Immature natural killer cell (primary cell): ENCODE measurements around the gene LPO. TPM values are rescaled to one million over a fixed set of nuclear protein-coding genes. Genes with fewer than 3 reads are reported as not detected.
A peak's percentile ranks its signal among the peaks of the same experiment; 100 is the strongest.

Experiments
- DNase-seq, 3 donors: peaks; one replicate each; pipeline ENCODE4 v3.0.0; 2022; ENCODE audit warnings: mixed read lengths in 1 of 3
- H3K27ac Mint-ChIP-seq, 6 donors: one replicate each; pipeline ENCODE4 v1.8.0; 2020; ENCODE audit warnings: mixed read lengths in 6 of 6, mild to moderate bottlenecking in 5 of 6, inconsistent platforms in 4 of 6, moderate library complexity in 3 of 6
- H3K27me3 Mint-ChIP-seq, 3 donors: one replicate each; pipeline ENCODE4 v1.8.0; 2020 to 2021; ENCODE audit warnings: low read depth in 3 of 3, mild to moderate bottlenecking in 3 of 3, mixed read lengths in 3 of 3, moderate library complexity in 3 of 3, inconsistent platforms in 1 of 3
- H3K36me3 Mint-ChIP-seq, 3 donors: one replicate each; pipeline ENCODE4 v1.8.0; 2020; ENCODE audit warnings: mixed read lengths in 3 of 3, inconsistent platforms in 2 of 3, mild to moderate bottlenecking in 2 of 3
- H3K4me1 Mint-ChIP-seq, 2 donors: one replicate each; pipeline ENCODE4 v1.8.0; 2020; ENCODE audit warnings: inconsistent platforms in 2 of 2, mild to moderate bottlenecking in 2 of 2, mixed read lengths in 2 of 2, moderate library complexity in 1 of 2
- H3K4me3 Mint-ChIP-seq, 5 donors: one replicate each; pipeline ENCODE4 v1.8.0; 2020; ENCODE audit warnings: mild to moderate bottlenecking in 5 of 5, mixed read lengths in 5 of 5, inconsistent platforms in 3 of 5, moderate library complexity in 3 of 5
- H3K9me3 Mint-ChIP-seq, 6 donors: one replicate each; pipeline ENCODE4 v1.8.0; 2020; ENCODE audit warnings: mild to moderate bottlenecking in 6 of 6, mixed read lengths in 6 of 6, inconsistent platforms in 4 of 6, moderate library complexity in 3 of 6
- polyA plus RNA-seq, 3 donors: library from polyadenylated mRNA; unstranded; fragments of 300-500 nt; fragmentation: Illumina TruSeq; gene quantifications; one replicate each; pipeline ENCODE4 v1.2.3, GENCODE V29; 2021

The LPO gene
- polyA plus RNA-seq, 3 donors from 2014 or later = 0.09 to 0.22 TPM; not detected in 1

GRCh38 chr17:58252141-58252540, 13.8 kb downstream of the LPO start:
- Mint-ChIP-seq H3K27ac (no peak overlapping the region), H3K4me3 (no peak overlapping the region), H3K4me1 (peaks cover 20 to 21% of the 10 kb centered on the region in 2 donors), H3K36me3 (no peaks in the 10 kb centered on the region), H3K9me3 (no peaks in the 10 kb centered on the region), H3K27me3 (peaks cover 5% of the 10 kb centered on the region in 3 donors)
- no peak for DNase-seq

GRCh38 chr17:58253082-58253481, 14.7 kb downstream of the LPO start:
- no peak overlapping the region for H3K4me3 Mint-ChIP-seq
- no peaks in the 10 kb centered on the region for H3K36me3 Mint-ChIP-seq
- no peaks in the 10 kb centered on the region for H3K9me3 Mint-ChIP-seq
- peaks cover 5 to 6% (median 5%) of the 10 kb centered on the region in 3 donors for H3K27me3 Mint-ChIP-seq
- DNase-seq = no peak
- H3K27ac Mint-ChIP-seq = no peak overlapping the region
- H3K4me1 Mint-ChIP-seq = peaks cover 12% of the 10 kb centered on the region in 2 donors

DNA sequence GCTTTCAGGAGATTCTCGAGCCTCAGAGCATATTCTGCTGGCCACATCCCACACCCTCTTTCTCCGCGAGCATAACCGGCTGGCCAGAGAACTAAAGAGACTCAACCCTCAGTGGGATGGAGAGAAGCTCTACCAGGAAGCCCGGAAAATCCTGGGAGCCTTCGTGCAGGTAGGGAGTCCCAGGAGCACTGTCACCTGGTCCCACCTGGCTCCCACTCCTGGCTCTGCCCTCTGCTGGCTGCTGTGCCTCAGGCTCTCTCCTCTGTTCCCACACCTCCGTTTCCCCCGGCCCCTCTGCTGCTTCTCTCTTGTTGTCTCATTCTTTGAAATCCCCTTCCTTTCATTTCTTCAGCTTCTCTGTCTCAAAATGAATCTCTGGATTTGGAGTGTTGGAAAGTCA, 16.4 kb downstream of the LPO start:
- Mint-ChIP-seq H3K4me3 (no peak overlapping the region), H3K36me3 (no peaks in the 10 kb centered on the region), H3K4me1 (peaks cover under 1 to 4% of the 10 kb centered on the region in 2 donors), H3K27ac (no peak overlapping the region), H3K9me3 (no peaks in the 10 kb centered on the region), H3K27me3 (peaks cover 0 to 10% (median 5%) of the 10 kb centered on the region in 3 donors)
- DNase-seq = no peak

GRCh38 chr17:58262149-58262548, 23.8 kb downstream of the LPO start:
- H3K27ac Mint-ChIP-seq = no peak overlapping the region
- no peak for DNase-seq
- H3K4me3 Mint-ChIP-seq = no peak overlapping the region
- peaks cover 0 to 42% (median 11%) of the 10 kb centered on the region in 3 donors for H3K27me3 Mint-ChIP-seq
- no peaks in the 10 kb centered on the region for H3K36me3 Mint-ChIP-seq
- no peaks in the 10 kb centered on the region for H3K4me1 Mint-ChIP-seq
- H3K9me3 Mint-ChIP-seq = peaks cover 0 to 2% (median 0%) of the 10 kb centered on the region in 6 donors

DNA sequence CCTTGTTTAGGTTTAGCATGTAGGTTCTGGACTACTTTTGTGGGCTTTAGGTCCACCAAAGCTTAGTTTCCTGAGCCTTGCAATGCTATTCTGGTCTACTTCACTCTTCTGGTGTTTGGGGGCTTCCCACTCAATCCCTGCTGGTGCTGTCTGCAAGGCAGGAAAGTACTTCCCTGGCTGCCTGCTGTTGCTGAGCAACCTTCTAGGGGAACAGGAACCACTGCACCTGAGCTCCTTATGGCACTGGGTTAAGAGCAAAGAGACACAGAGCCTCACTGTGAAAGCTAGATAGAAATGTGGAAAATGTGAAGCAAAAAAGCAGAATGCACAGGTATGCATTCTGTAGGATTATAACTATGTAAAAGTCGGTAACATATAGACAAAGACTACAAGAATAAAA, 25.4 kb downstream of the LPO start:
- peaks cover 0 to 2% (median 0%) of the 10 kb centered on the region in 6 donors for H3K9me3 Mint-ChIP-seq
- DNase-seq = no peak
- no peak overlapping the region for H3K27ac Mint-ChIP-seq
- no peaks in the 10 kb centered on the region for H3K4me1 Mint-ChIP-seq
- no peak overlapping the region for H3K4me3 Mint-ChIP-seq
- H3K27me3 Mint-ChIP-seq = peaks cover 0 to 39% (median 11%) of the 10 kb centered on the region in 3 donors
- H3K36me3 Mint-ChIP-seq = no peaks in the 10 kb centered on the region

DNA sequence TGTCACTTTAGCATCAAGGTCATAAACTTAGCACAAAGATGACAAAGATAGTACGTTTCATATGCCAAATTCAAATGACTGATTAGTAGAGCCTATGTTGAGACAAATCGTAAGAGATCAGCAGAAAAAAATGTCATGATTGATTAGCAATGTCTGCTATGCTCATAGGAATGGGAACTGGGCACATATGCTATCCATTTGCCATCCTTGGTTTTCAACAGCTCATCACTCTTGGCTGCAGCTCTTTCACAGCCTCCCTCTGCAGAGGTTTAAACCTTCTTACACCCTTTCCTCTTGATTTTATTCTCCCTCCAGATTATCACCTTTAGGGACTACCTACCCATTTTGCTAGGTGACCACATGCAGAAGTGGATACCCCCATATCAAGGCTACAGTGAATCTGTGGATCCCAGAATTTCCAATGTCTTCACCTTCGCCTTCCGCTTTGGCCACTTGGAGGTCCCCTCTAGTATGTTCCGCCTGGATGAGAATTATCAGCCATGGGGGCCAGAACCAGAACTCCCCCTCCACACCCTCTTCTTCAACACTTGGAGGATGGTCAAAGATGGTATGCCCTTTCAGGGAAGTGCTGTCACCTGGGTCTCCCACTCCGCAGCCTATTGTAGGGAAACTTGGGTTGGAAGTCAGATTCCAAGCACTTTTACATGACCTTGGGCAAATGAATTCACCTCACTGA, 26.2 kb downstream of the LPO start:
- no peak for DNase-seq
- peaks cover 0 to 2% (median 0%) of the 10 kb centered on the region in 6 donors for H3K9me3 Mint-ChIP-seq
- peaks cover 0 to 38% (median 11%) of the 10 kb centered on the region in 3 donors for H3K27me3 Mint-ChIP-seq
- no peaks in the 10 kb centered on the region for H3K4me1 Mint-ChIP-seq
- H3K36me3 Mint-ChIP-seq = no peaks in the 10 kb centered on the region
- H3K27ac Mint-ChIP-seq = no peak overlapping the region
- no peak overlapping the region for H3K4me3 Mint-ChIP-seq

DNA sequence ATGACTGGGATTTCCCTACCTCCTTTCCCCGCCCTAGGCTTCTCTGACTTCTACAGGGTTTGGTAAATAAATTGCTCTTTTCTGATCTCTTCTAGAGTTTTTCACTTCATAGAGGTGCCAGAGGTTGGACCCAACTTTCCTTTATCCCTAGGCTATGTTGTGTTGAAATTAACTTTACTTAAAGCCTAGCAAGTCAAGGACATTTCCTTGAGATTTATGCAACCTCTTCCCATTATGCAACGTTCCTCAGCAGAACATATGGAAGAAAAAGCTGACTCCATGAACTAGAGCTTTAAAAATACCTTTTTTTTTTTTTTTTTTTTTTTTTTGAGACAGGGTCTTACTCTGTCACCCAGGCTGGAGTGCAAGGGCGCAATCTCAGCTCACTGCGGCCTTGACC, 26.9 kb downstream of the LPO start:
- Mint-ChIP-seq H3K27me3 (peaks cover 0 to 38% (median 11%) of the 10 kb centered on the region in 3 donors), H3K4me1 (no peaks in the 10 kb centered on the region), H3K9me3 (no peaks in the 10 kb centered on the region), H3K36me3 (no peaks in the 10 kb centered on the region), H3K27ac (no peak overlapping the region), H3K4me3 (no peak overlapping the region)
- DNase-seq = no peak

- DNase-seq = no peak
- no peaks in the 10 kb centered on the region for H3K36me3 Mint-ChIP-seq
- peaks cover 0 to 34% (median 11%) of the 10 kb centered on the region in 3 donors for H3K27me3 Mint-ChIP-seq
- no peaks in the 10 kb centered on the region for H3K4me1 Mint-ChIP-seq
- H3K9me3 Mint-ChIP-seq = no peaks in the 10 kb centered on the region
- no peak overlapping the region for H3K27ac Mint-ChIP-seq
- no peak overlapping the region for H3K4me3 Mint-ChIP-seq
Observed at GRCh38 chr17:58265902-58266875, 27.8 kb downstream of the LPO start.

DNA sequence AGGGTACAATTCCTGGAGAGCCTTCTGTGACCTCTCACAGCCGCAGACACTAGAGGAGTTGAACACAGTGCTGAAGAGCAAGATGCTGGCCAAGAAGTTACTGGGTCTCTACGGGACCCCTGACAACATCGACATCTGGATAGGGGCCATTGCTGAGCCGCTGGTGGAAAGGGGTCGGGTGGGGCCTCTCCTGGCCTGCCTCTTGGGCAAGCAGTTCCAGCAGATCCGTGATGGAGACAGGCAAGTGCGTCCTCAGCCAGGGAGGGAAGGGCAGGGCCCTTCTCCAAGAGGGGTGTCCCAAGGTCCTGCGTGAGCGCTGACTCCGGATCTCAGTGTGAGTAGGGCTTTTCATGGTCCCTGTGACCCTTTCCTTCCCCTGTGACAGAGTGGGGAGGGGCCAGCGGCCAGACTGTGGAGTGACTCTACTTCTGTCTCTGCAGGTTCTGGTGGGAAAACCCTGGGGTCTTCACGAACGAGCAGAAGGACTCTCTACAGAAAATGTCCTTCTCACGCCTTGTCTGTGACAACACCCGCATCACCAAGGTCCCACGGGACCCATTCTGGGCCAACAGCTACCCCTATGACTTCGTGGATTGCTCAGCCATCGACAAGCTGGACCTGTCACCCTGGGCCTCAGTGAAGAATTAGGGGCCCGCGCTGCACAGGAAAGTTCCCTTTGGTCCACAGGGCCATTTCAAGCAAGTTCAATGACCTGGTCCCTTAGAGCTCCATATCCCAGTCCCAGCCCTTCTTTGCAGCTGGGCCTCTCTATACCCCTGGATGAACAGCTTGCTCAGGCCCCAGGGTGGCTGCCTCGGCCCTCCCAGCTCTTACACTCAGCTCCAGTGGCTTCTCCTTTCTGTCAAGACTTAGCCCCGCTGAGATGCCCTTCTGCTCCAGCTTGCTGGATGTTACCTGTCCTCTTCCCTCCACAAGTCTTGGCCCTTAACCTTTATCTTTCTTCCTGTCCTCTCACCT, 29.3 kb downstream of the LPO start:
- H3K4me1 Mint-ChIP-seq = no peaks in the 10 kb centered on the region
- no peak for DNase-seq
- peaks cover 0 to 25% (median 9%) of the 10 kb centered on the region in 3 donors for H3K27me3 Mint-ChIP-seq
- H3K4me3 Mint-ChIP-seq = no peak overlapping the region
- no peaks in the 10 kb centered on the region for H3K36me3 Mint-ChIP-seq
- no peaks in the 10 kb centered on the region for H3K9me3 Mint-ChIP-seq
- no peak overlapping the region for H3K27ac Mint-ChIP-seq

DNA sequence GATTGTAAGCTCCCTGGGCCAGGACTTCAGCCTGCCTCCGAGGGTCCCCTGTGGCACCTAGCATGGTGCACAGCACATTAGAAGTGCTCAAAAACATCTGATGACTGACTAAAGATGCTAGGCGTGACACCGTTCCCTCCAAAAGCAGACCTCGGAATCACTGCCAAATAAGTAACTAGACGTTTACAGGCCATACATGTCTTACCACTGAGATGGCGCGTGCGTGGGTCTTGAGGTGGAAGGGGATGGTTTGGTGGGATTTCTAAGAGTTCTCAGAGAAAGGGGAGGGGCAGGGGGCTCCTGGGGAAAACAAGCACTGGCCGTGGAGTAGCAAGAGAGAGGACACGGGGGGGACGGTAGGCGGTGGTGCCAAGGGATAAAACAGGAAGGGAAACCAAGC, 29.9 kb downstream of the LPO start:
- no peak overlapping the region for H3K27ac Mint-ChIP-seq
- no peaks in the 10 kb centered on the region for H3K36me3 Mint-ChIP-seq
- DNase-seq = no peak
- no peak overlapping the region for H3K4me3 Mint-ChIP-seq
- no peaks in the 10 kb centered on the region for H3K9me3 Mint-ChIP-seq
- H3K27me3 Mint-ChIP-seq = peaks cover 3 to 18% (median 9%) of the 10 kb centered on the region in 3 donors
- no peaks in the 10 kb centered on the region for H3K4me1 Mint-ChIP-seq

GRCh38 chr17:58268774-58269556, 30.6 kb downstream of the LPO start:
- no peak for DNase-seq
- H3K4me3 Mint-ChIP-seq = no peak overlapping the region
- peak overlapping the region in 1 of 6 donors; percentile 59 for H3K27ac Mint-ChIP-seq
- no peaks in the 10 kb centered on the region for H3K36me3 Mint-ChIP-seq
- H3K9me3 Mint-ChIP-seq = no peaks in the 10 kb centered on the region
- no peaks in the 10 kb centered on the region for H3K4me1 Mint-ChIP-seq
- H3K27me3 Mint-ChIP-seq = peaks cover 3 to 14% (median 6%) of the 10 kb centered on the region in 3 donors

GRCh38 chr17:58269557-58270291, 31.3 kb downstream of the LPO start:
- no peak for DNase-seq
- Mint-ChIP-seq H3K36me3 (no peaks in the 10 kb centered on the region), H3K4me1 (no peaks in the 10 kb centered on the region), H3K4me3 (no peak overlapping the region), H3K9me3 (no peaks in the 10 kb centered on the region), H3K27ac (no peak overlapping the region), H3K27me3 (peaks cover 3 to 10% (median 6%) of the 10 kb centered on the region in 3 donors)
